ELR (cell line): ENCODE data around the gene ZBED4.
A peak's percentile ranks its signal among the peaks of the same experiment; 100 is the strongest.

Source experiments
- DNase-seq: peaks from one replicate; pipeline ENCODE4 v3.0.0-alpha.2; 2015; ENCODE audit warnings: low read depth

Gene ZBED4

DNA sequence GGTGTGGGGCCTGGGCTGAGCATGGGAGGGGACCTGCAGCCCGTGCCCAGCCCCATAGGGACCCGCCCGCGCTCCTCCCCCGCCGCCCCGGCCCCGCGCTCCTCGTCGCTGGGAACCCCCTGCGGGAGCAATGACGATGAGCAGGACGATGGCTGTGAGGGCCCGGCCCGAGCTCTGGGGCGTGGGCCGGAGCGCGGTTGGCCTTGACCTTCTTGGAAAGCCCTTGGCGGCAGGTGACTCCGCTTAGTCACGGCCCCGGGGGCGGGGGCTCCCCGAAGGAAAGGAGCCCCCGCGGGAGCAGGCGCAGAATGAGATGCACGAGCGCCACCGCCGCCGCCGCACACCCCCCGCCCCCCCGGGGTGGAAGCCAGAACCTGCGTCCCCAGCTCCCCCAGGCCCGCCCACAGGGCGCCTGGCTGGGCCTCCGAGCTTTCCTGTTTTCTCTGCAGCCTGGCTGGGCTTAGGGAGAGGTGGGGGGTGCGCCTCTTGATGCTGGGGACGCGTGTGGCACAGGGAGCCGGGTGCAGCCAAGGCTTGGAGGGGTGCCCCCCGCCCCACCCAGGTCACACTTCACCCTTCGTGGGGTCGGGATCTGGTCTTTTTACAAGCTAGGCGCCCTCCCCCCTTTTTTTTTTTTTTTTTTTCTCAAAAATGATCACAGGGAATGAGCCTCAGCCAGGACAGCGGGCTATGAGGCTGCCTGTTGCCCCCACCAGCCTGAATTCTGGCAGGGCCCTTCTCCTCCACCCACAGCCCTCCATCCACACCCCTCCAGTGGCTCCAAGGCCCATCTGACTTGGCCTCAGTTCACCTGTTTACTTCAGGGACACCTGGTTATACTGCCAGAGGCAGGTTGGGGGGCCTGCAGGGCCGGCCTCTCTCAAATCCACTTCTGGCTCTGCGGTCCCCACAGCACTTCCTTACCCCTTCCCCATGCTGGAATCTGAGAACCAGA is 82.7 kb downstream of the ZBED4 start:
- DNase-seq = peak; percentile 88

DNA sequence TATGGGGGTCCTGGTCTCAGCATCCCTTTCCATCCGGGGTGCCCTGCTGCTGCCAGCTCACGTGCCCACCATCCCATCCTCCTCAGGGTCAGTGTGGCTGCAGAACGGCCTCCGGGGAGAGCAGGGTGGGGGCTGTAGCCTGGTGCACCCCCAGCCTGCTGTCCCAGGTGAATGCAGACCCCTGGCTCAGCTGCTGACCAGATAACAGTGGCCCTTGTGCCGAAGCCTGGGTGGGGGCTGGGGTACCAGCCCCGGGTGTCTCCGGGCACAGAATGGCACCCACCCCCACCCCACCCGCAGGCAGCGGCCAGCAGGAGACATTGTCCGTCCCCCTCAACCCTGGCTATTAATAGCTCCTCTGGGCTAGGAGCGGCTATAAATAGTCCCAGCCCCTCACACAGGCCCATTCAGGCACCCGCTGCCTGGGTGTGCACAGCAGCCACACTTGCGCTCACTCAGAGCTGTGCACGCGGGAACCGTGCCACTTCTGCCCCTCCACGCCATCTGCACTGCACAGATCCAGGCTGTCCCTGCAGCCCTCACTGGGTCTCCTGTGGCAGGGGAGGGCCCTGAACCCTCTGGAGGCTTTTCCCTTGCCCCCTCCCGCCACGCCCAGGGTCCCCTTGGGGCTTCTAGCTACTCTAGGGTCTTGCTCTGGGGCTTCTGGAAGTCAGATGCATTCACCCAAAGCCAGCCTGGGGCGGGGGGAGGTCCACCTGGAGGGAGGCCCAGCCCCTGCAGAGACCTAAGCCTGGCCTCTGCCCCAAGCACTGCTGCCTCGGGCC is 83.5 kb downstream of the ZBED4 start:
- DNase-seq = no peak

DNA sequence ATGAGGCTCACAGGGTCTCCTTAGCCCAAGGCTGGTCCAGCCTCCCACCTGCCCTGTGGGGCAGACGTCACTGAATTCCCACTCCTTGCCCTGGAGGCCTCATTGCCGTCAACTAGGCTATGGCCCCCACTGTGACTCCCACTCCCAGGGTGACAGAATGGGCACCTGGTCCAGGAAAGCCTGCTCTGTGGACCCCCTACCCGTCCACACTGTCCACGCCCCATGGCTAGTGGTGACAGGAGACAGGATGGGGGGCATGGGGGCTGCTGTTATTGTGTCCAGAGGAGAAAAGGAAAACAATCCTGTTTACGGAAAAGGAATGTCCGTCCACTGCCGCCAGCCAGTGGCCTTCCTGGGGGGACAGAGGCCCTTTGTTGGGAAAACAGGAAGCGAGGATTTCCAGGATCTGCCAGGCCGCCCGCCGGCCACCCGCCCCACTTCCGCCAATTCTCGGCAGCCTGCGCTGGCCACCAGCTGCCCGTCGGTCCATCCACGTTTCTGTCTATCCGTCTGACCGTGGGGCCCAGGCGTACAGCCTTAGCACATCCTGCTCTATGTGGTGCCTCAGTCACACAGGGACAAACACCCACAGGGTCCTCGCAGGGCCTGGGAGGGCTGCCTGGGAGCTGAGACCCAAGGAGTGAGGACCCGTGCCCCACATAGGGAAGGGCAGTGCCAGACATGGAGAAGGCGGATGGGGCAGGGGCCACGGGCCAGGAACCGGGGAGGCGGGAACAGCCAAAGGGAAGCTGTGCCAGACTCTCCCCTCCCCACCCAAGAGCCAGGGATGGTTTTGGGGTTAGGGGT is 84.3 kb downstream of the ZBED4 start:
- no peak for DNase-seq

DNA sequence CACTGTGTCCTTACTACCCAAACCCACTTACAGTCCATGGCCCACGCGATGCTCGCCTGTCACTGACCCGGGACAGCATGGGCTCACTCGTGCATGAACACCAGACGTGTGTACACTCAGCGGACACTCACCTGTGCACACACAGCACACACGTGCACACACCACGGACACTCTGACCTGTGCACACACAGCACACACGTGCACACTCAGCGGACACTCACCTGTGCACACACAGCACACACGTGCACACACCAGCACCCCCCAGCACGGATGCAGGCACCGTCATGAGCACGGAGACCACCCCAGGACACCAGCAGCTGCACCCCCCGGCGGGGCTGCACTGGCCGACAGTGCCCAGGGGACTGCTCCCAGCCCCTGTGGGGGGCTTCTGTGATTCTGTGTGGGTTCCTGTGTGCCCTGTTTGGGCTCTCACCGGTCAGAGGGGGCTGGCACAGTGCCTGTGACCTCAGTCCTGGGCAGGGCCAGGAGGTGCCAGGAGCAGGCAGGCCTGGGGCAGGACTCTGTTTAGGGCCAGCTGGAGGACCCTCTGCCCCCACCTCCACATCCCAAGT is 85.0 kb downstream of the ZBED4 start:
- no peak for DNase-seq
